Ovary (tissue), 3 donors: ENCODE results near the gene SPAG9.

Experiments
- CTCF ChIP-seq, 3 donors: fragments of 450-650 bp in 2 of 3; fragments of 200-600 bp in 1 of 3; IDR thresholded peaks; one replicate each; pipeline versions ENCODE4 v1.5.1 to v1.8.0; 2016 to 2022; ENCODE audit warnings: antibody characterized with exemption in 3 of 3, mild to moderate bottlenecking in 1 of 3
- POLR2A ChIP-seq: fragments of 450-650 bp; IDR thresholded peaks from one replicate; pipeline ENCODE4 v1.6.1; 2017; ENCODE audit warnings: antibody characterized with exemption, mild to moderate bottlenecking, moderate library complexity
- donor health status: DM: no; HTN: no; CAD: no.

- TF ChIP-seq POLR2A, result no peak
- no peak for TF ChIP-seq CTCF (IDR thresholded peaks at IDR 0.05)
These were observed 172.7 kb downstream of the SPAG9 start for GRCh38 chr17:50947782-50948543.
